ENCODE results near the gene CEP85L.

Gene CEP85L

GRCh38 chr6:118618676-118619377 is 32.6 kb downstream of the CEP85L start:
- peak; percentile 35 for DNase-seq

- no peak for DNase-seq
Measured at GRCh38 chr6:118617417-118617816, 34.0 kb downstream of the CEP85L start.

- DNase-seq, result no peak
Measured at GRCh38 chr6:118611334-118611733, 40.1 kb downstream of the CEP85L start.

GRCh38 chr6:118606858-118607257 is 44.5 kb downstream of the CEP85L start:
- DNase-seq, result no peak

- DNase-seq, result no peak
Measured at GRCh38 chr6:118606268-118606667, 45.1 kb downstream of the CEP85L start.

GRCh38 chr6:118603372-118603771 is 48.0 kb downstream of the CEP85L start:
- DNase-seq, result no peak

- no peak for DNase-seq
Measured at GRCh38 chr6:118602300-118602699, 49.1 kb downstream of the CEP85L start.

- DNase-seq, result no peak
Measured at GRCh38 chr6:118598324-118598723, 53.1 kb downstream of the CEP85L start.

GRCh38 chr6:118597636-118598035 is 53.8 kb downstream of the CEP85L start:
- DNase-seq, result no peak

GRCh38 chr6:118596774-118597320 is 54.5 kb downstream of the CEP85L start:
- no peak for DNase-seq

GRCh38 chr6:118594877-118595276 is 56.5 kb downstream of the CEP85L start:
- no peak for DNase-seq

GRCh38 chr6:118591897-118592296 is 59.5 kb downstream of the CEP85L start:
- DNase-seq, result no peak

GRCh38 chr6:118589649-118590365 is 61.6 kb downstream of the CEP85L start:
- no peak for DNase-seq

GRCh38 chr6:118589186-118589585 is 62.2 kb downstream of the CEP85L start:
- DNase-seq, result no peak

- no peak for DNase-seq
Measured at GRCh38 chr6:118588626-118589025, 62.8 kb downstream of the CEP85L start.

- DNase-seq, result no peak
Measured at GRCh38 chr6:118586746-118587485, 64.5 kb downstream of the CEP85L start.

- no peak for DNase-seq
Measured at GRCh38 chr6:118584911-118585310, 66.5 kb downstream of the CEP85L start.

- DNase-seq, result no peak
Measured at GRCh38 chr6:118581489-118581959, 69.9 kb downstream of the CEP85L start.

- peak; percentile 64 for DNase-seq
Measured at GRCh38 chr6:118580585-118581419, 70.6 kb downstream of the CEP85L start.

- no peak for DNase-seq
Measured at GRCh38 chr6:118579786-118580185, 71.6 kb downstream of the CEP85L start.

- DNase-seq, result no peak
Measured at GRCh38 chr6:118578617-118579016, 72.8 kb downstream of the CEP85L start.

GRCh38 chr6:118577972-118578371 is 73.4 kb downstream of the CEP85L start:
- no peak for DNase-seq

Data from NCI-H146 (cell line).